Measurements from ENCODE around the gene SORBS2. TPM values are rescaled to one million over a fixed set of nuclear protein-coding genes. Genes with fewer than 3 reads are reported as not detected.

SORBS2 gene
- total and polyA plus RNA-seq, 3 donors from 2014 or later = 20.2 to 47.7 (median 26.0) TPM

DNA sequence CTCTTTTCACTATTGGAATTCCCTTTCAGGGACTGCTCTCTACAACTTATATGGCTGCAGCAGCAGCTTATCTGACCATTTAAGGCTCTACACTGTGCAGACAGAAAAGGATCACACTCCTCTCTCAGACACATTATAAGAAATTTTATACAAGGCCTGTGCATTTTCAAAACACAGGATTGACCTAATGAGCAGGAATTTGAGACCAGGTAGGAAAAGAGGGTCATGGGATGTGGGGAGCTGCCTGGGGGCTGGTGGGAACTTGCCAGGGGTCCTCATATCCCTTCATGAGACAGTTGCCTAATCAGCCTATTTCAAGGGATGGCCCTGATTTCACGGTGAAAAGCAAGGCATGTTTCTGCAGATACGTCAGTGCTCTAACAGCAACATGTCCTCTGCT lies 77.1 kb downstream of the SORBS2 start:
- DNase-seq = no peak
- Histone ChIP-seq H3K9me3 (no peaks in the 10 kb centered on the region), H3K27me3 (no peaks in the 10 kb centered on the region), H3K4me1 (peaks cover 8% of the 10 kb centered on the region), H3K36me3 (ENCODE audit: low read depth, missing control alignments) (no peaks in the 10 kb centered on the region), H3K27ac (no peak overlapping the region), H3K4me3 (no peak overlapping the region)
- TF ChIP-seq, protein P1, sequence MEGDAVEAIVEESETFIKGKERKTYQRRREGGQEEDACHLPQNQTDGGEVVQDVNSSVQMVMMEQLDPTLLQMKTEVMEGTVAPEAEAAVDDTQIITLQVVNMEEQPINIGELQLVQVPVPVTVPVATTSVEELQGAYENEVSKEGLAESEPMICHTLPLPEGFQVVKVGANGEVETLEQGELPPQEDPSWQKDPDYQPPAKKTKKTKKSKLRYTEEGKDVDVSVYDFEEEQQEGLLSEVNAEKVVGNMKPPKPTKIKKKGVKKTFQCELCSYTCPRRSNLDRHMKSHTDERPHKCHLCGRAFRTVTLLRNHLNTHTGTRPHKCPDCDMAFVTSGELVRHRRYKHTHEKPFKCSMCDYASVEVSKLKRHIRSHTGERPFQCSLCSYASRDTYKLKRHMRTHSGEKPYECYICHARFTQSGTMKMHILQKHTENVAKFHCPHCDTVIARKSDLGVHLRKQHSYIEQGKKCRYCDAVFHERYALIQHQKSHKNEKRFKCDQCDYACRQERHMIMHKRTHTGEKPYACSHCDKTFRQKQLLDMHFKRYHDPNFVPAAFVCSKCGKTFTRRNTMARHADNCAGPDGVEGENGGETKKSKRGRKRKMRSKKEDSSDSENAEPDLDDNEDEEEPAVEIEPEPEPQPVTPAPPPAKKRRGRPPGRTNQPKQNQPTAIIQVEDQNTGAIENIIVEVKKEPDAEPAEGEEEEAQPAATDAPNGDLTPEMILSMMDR (IDR thresholded peaks at IDR 0.05) = no peak
- no peak for TF ChIP-seq POLR2A (IDR thresholded peaks at IDR 0.05)
- 71 to 82% methylated on average over 2 of the region's 2 CpGs for WGBS, 2 donors
- intact Hi-C loops (cut with DNase I; ENCODE audit: low total_unique reads) = no loop called here

DNA sequence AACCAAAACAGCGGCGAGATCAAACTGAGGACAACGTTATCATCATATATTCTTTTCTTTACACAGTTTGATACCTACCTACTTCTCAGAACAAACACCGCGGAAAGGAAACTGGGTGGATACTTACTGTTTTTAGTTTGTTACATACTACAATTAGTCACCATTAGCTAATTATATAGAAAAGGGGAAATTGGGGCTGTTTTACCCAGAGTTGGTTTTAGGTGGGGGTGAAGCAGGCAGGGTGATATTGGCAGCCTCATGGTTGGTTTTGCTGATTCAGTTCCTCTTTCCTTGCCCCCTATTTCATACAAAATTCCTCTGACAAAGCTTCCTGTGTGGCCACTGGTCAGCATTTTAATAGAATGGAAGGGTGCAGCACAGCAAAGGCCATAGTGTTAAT lies 77.8 kb downstream of the SORBS2 start:
- no peak overlapping the region for H3K27ac ChIP-seq
- peaks cover 11% of the 10 kb centered on the region for H3K4me1 ChIP-seq

DNA sequence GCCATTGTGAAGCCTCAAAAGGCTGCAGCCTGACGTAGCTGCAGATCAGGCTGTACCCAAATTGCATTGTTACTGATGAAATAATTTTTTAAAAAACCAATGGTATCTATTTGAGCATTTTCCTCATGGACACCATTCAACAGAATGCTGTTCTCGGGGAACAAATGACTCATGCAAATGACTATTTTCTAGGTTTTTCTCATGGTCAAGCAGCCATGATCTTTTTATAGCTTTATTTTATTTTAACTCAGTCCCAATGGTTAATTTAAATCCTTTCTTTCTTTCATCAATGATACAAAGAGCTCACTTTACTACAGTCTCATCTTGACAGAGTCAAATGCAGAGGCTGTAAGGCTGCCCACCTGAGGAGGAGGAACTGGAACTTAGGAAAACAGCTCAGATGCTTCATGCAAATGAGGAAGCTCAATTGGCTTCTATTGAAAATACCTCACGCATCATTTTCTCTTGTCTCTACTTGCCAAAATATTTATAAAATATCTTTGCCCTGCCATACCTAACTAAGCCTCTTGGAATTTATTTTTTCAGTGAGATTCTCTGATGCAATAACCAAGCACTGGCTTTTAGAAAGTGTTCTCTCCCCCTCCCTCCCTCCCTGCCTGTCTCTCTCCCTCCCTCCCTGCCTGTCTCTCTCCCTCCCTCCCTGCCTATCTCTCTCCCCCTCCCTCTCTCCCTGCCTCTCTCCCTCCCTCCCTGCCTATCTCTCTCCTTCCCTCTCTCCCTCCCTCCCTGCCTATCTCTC lies 81.0 kb downstream of the SORBS2 start:
- H3K36me3 ChIP-seq (ENCODE audit: low read depth, missing control alignments) = no peaks in the 10 kb centered on the region
- peaks cover 10% of the 10 kb centered on the region for H3K4me1 ChIP-seq
- no peak for DNase-seq
- 80 to 84% methylated on average over 3 of the region's 3 CpGs for WGBS, 2 donors
- H3K27ac ChIP-seq = no peak overlapping the region
- no peaks in the 10 kb centered on the region for H3K9me3 ChIP-seq
- intact Hi-C loops (cut with DNase I; ENCODE audit: low total_unique reads) = no loop called here
- no peak overlapping the region for H3K4me3 ChIP-seq
- H3K27me3 ChIP-seq = no peaks in the 10 kb centered on the region
- TF ChIP-seq POLR2A (IDR thresholded peaks at IDR 0.05) = no peak
- TF ChIP-seq, protein P1 (IDR thresholded peaks at IDR 0.05) = no peak

More for the DNA sequence above, 77.8 kb downstream of the SORBS2 start:
- intact Hi-C loops (cut with DNase I; ENCODE audit: low total_unique reads) = no loop called here
- Histone ChIP-seq H3K9me3 (no peaks in the 10 kb centered on the region), H3K36me3 (ENCODE audit: low read depth, missing control alignments) (no peaks in the 10 kb centered on the region), H3K4me3 (no peak overlapping the region), H3K27me3 (no peaks in the 10 kb centered on the region)
- TF ChIP-seq, protein P1 (IDR thresholded peaks at IDR 0.05) = no peak
- TF ChIP-seq POLR2A (IDR thresholded peaks at IDR 0.05) = no peak
- DNase-seq = no peak
- 87 to 97% methylated on average over 5 of the region's 5 CpGs for WGBS, 2 donors

DNA sequence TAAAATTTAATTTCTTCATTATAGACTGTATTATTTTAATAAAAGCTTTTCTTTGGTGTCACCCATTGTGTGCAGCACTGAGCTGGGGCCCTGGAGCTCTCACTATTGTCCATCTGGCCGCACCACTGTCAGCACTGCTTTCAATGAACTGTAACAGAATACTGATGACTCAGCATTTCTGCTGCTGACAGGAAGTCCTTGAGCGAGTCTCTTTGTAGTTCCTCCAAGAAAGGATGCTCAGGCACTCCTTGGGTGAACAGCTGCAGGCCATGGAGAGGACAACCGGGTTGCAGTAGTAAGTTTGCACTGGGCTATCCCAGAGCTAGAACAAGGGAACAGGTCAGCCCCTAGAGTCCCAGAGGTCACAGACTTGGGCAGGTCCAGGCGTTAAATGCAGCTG lies 81.6 kb downstream of the SORBS2 start:
- WGBS, 2 donors = 62% methylated on average over 3 to 4 of the region's 4 CpGs
- no peak for TF ChIP-seq POLR2A (IDR thresholded peaks at IDR 0.05)
- TF ChIP-seq, protein P1 (IDR thresholded peaks at IDR 0.05) = no peak
- intact Hi-C loops (cut with DNase I; ENCODE audit: low total_unique reads) = no loop called here
- Histone ChIP-seq H3K4me1 (peaks cover 10% of the 10 kb centered on the region), H3K27ac (no peak overlapping the region), H3K4me3 (no peak overlapping the region), H3K9me3 (no peaks in the 10 kb centered on the region), H3K36me3 (ENCODE audit: low read depth, missing control alignments) (no peaks in the 10 kb centered on the region), H3K27me3 (no peaks in the 10 kb centered on the region)
- no peak for DNase-seq

DNA sequence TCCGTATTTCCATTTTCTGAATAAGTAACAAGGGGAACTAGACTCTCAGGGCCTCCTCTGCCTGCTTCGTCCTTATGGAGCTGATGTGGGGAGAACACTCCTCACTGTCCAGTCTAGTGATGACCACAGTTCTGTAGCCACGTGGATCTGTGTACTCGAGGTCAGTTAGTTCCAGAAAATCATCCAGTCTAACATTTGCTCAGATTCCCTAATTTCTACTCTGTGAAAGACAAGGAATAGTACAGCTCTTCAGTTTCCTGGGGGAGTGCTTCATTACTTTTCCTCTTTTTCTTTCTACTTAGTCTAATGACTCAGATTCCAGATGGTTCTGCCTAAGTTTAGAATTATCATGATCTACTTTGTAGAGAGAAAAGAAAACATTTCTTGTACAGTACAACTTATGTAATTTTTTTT lies 82.6 kb downstream of the SORBS2 start:
- intact Hi-C loops (cut with DNase I; ENCODE audit: low total_unique reads) = no loop called here
- Histone ChIP-seq H3K9me3 (no peaks in the 10 kb centered on the region), H3K4me1 (peaks cover 10% of the 10 kb centered on the region), H3K27me3 (no peaks in the 10 kb centered on the region), H3K27ac (peak overlapping the region in 1 of 2 donors; percentile 34), H3K36me3 (ENCODE audit: low read depth, missing control alignments) (no peaks in the 10 kb centered on the region), H3K4me3 (no peak overlapping the region)
- no peak for DNase-seq
- 65 to 78% methylated on average over 4 of the region's 4 CpGs for WGBS, 2 donors
- no peak for TF ChIP-seq POLR2A (IDR thresholded peaks at IDR 0.05)
- TF ChIP-seq, protein P1 (IDR thresholded peaks at IDR 0.05) = no peak

All from testis (tissue), 3 donors.